ENCODE results near the gene AHSP.
"Not testable (repeated sequence)": the region's sequence is repeated elsewhere in the genome, so short reads cannot be mapped to it uniquely, and the experiment has no call there.

Gene AHSP

GRCh38 chr16:31542763-31543162, 15.1 kb downstream of the AHSP start:
- no peak for DNase-seq (ENCODE audit: low read depth)
- no peak overlapping the region for H3K4me3 ChIP-seq (ENCODE audit: low read length)
- TF ChIP-seq, protein P1, sequence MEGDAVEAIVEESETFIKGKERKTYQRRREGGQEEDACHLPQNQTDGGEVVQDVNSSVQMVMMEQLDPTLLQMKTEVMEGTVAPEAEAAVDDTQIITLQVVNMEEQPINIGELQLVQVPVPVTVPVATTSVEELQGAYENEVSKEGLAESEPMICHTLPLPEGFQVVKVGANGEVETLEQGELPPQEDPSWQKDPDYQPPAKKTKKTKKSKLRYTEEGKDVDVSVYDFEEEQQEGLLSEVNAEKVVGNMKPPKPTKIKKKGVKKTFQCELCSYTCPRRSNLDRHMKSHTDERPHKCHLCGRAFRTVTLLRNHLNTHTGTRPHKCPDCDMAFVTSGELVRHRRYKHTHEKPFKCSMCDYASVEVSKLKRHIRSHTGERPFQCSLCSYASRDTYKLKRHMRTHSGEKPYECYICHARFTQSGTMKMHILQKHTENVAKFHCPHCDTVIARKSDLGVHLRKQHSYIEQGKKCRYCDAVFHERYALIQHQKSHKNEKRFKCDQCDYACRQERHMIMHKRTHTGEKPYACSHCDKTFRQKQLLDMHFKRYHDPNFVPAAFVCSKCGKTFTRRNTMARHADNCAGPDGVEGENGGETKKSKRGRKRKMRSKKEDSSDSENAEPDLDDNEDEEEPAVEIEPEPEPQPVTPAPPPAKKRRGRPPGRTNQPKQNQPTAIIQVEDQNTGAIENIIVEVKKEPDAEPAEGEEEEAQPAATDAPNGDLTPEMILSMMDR (conservative IDR thresholded peaks at IDR 0.05; ENCODE audit: low read depth, low read length), result no peak

DNA sequence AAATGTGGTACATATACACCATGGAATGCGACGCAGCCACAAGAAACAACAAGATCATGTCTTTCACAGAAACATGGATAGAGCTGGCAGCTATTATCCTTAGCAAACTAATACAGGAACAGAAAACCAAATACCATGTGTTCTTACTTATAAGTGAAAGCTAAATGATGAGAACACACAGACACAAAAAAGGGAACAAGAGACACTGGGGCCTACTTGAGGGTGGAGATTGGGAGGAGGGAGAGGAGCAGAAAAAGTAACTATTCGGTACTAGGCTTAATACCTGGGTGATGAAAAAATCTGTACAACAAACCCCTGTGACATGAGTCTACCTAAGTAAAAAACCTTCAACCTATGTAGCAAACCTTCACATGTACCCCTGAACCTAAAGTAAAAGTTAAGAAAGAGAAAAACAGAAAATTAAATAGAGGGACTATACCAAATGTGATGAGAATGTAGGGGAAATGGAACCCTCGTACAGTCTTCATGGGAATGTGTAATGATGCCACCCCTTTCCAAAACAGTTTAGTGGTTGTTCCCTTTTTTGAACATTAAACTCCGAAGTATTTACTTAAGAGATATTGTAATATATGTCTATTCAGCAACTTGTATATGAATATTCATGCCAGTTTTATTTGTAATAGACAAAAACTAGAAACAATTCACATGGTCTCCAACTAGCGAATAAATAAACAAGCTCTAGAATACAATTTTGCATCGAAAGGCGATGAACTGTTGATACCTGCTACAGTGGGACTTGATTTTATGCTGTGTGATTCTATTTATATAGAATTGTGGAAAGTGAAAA, 33.9 kb downstream of the AHSP start:
- no peak overlapping the region for H3K4me3 ChIP-seq (ENCODE audit: low read length)
- TF ChIP-seq, protein P1 (conservative IDR thresholded peaks at IDR 0.05; ENCODE audit: low read depth, low read length), result no peak
- DNase-seq (ENCODE audit: low read depth), result no peak

GRCh38 chr16:31568577-31569359, 41.1 kb downstream of the AHSP start:
- DNase-seq (ENCODE audit: low read depth), result no peak
- H3K4me3 ChIP-seq (ENCODE audit: low read length), result no peak overlapping the region
- TF ChIP-seq, protein P1 (conservative IDR thresholded peaks at IDR 0.05; ENCODE audit: low read depth, low read length), result no peak

DNA sequence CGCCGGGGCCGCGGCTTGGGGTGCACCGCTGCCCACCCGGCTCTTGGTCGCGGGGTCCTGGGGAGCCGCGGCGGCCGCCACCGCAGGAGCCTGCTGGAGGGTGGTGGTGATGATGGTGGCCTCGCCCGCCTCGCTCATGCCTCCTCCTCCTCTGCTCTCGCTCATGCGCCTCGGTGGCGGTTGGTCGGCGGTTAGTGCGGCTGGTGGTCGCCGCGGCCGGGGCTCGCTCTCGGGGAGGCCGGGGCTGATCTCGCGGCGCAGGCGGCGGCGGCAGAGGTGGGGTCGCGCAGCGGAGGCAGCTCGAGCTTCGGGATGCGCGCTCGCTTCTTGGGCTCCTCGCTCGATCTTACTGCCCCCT, 41.6 kb downstream of the AHSP start:
- TF ChIP-seq, protein P1 (conservative IDR thresholded peaks at IDR 0.05; ENCODE audit: low read depth, low read length), result no peak
- DNase-seq (ENCODE audit: low read depth), result no peak
- no peak overlapping the region for H3K4me3 ChIP-seq (ENCODE audit: low read length)

- TF ChIP-seq, protein P1 (conservative IDR thresholded peaks at IDR 0.05; ENCODE audit: low read depth, low read length), result no peak
- no peak for DNase-seq (ENCODE audit: low read depth)
These were observed 45.1 kb downstream of the AHSP start for GRCh38 chr16:31572821-31573220.

GRCh38 chr16:31574159-31574558, 46.5 kb downstream of the AHSP start:
- H3K4me3 ChIP-seq (ENCODE audit: low read length); DNase-seq (ENCODE audit: low read depth): not testable (repeated sequence)

More at GRCh38 chr16:31572821-31573220, 45.1 kb downstream of the AHSP start:
- no peak overlapping the region for H3K4me3 ChIP-seq (ENCODE audit: low read length)

DNA sequence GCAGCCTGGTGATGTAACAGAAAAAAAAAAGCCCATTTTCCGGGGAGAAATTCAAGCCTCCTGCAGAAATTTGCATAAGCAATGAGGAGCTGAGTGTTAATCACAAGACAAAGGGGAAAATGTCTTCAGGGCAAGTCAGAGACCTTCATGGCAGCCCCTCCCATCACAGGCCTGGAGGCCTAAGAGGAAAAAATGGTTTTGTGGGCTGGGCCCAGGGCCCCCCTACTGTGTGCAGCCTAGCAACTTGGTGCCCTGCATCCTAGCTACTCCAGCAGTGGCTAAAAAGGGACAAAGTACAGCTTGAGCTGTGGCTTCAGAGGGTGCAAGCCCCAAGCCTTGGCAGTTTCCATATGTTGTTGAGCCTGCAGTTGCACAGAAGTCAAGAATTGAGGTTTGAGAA, 49.7 kb downstream of the AHSP start:
- TF ChIP-seq, protein P1 (conservative IDR thresholded peaks at IDR 0.05; ENCODE audit: low read depth, low read length), result no peak
- DNase-seq (ENCODE audit: low read depth), result no peak
- H3K4me3 ChIP-seq (ENCODE audit: low read length), result no peak overlapping the region

Measured in retinal pigment epithelial cell (primary cell).